Measurements from ENCODE around the gene TRPM1.

DNA sequence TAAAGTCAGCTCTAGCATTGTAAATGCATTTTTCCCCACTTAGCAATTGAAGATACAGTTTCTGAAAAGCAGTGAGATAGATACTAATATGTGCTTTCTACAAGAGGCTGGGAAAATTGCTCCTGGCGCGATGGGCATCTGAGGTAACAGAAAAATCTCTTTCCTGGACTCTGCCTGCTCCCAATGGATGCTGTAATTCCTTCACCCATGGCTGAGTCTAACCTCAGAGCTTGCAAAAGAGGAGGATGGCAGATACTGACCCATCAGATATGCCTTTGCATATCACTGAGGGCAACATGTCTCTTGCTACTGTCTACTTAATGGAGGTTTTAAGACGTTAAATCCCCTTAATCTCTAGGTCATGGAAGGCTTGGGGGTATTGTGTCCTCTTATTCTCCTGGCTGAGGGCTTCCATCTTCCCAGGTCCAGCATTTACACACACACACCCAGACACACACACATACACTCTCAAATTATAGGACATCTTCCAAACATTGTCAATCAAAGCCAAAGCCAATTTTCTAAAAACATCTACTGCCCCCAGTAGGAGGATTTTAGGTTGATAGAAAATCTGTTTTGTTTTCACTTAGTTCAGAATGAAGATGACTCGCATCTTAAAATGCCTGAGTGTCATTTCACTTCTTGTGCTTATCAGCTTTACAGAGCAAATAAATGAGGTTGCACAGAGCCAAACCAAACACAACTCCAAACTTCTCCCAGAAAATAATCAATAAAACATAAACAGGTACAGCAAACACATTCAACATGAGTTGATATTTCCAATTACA lies 2.4 kb downstream of the TRPM1 start:
- TF ChIP-seq, protein P1, sequence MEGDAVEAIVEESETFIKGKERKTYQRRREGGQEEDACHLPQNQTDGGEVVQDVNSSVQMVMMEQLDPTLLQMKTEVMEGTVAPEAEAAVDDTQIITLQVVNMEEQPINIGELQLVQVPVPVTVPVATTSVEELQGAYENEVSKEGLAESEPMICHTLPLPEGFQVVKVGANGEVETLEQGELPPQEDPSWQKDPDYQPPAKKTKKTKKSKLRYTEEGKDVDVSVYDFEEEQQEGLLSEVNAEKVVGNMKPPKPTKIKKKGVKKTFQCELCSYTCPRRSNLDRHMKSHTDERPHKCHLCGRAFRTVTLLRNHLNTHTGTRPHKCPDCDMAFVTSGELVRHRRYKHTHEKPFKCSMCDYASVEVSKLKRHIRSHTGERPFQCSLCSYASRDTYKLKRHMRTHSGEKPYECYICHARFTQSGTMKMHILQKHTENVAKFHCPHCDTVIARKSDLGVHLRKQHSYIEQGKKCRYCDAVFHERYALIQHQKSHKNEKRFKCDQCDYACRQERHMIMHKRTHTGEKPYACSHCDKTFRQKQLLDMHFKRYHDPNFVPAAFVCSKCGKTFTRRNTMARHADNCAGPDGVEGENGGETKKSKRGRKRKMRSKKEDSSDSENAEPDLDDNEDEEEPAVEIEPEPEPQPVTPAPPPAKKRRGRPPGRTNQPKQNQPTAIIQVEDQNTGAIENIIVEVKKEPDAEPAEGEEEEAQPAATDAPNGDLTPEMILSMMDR (IDR thresholded peaks at IDR 0.05) = no peak
- no peak for TF ChIP-seq POLR2A (IDR thresholded peaks at IDR 0.05)
- TF ChIP-seq EP300 (IDR thresholded peaks at IDR 0.05) = no peak

All from gastroesophageal sphincter (tissue), 3 donors.